Peyer's patch (tissue), 4 donors: Measurements from ENCODE around the gene TBRG4. TPM values are rescaled to one million over a fixed set of nuclear protein-coding genes. Genes with fewer than 3 reads are reported as not detected.

Experiments
- DNase-seq, 3 donors: peaks; one replicate each; pipeline ENCODE4 v3.0.0-alpha.2; 2017 to 2019
- H3K27ac ChIP-seq, 4 donors: fragments of 200-600 bp; sonication (generic); one replicate each; pipeline ENCODE4 v1.5.1; 2016 to 2019
- H3K27me3 ChIP-seq, 2 donors: fragments of 200-600 bp; sonication (generic); one replicate each; pipeline ENCODE4 v1.5.1; 2019
- H3K36me3 ChIP-seq, 3 donors: fragments of 200-600 bp; sonication (generic); one replicate each; pipeline ENCODE4 v1.5.1; 2016 to 2019
- H3K4me1 ChIP-seq, 4 donors: fragments of 200-600 bp; sonication (generic); one replicate each; pipeline ENCODE4 v1.5.1; 2016 to 2019
- H3K4me3 ChIP-seq, 4 donors: fragments of 200-600 bp; sonication (generic); 1 replicate in 3 of 4; 2 replicates in 1 of 4; pipeline ENCODE4 v1.5.1; 2016 to 2019; ENCODE audit warnings: mild to moderate bottlenecking in 1 of 4
- H3K9me3 ChIP-seq, 4 donors: fragments of 200-600 bp; sonication (generic); one replicate each; pipeline ENCODE4 v1.5.1; 2016 to 2019; ENCODE audit warnings: mild to moderate bottlenecking in 1 of 4
- POLR2A ChIP-seq, 2 donors: fragments of 450-650 bp; IDR thresholded peaks; one replicate each; pipeline ENCODE4 v1.5.1; 2017; ENCODE audit warnings: antibody characterized with exemption in 2 of 2, mild to moderate bottlenecking in 2 of 2, moderate library complexity in 2 of 2
- total RNA-seq, 4 donors: library from RNA; depleted of rRNA; stranded (reverse); fragments of >200 nt; gene quantifications; one replicate each; pipeline ENCODE4 v1.1.0, GENCODE V29; 2016
- TF ChIP-seq, protein P1 (sequence below), 6 experiments: fragments of 450-650 bp in 4 of 6; fragments of 200-600 bp in 2 of 6; sonication (generic) in 1 of 6; IDR thresholded peaks; one replicate each; pipeline ENCODE4 v1.5.1; 2017 to 2019; ENCODE audit warnings: antibody characterized with exemption in 6 of 6, mild to moderate bottlenecking in 3 of 6, moderate library complexity in 1 of 6

Gene TBRG4
- total RNA-seq, 4 donors from 2014 or later = 75.5 to 117 (median 108) TPM

DNA sequence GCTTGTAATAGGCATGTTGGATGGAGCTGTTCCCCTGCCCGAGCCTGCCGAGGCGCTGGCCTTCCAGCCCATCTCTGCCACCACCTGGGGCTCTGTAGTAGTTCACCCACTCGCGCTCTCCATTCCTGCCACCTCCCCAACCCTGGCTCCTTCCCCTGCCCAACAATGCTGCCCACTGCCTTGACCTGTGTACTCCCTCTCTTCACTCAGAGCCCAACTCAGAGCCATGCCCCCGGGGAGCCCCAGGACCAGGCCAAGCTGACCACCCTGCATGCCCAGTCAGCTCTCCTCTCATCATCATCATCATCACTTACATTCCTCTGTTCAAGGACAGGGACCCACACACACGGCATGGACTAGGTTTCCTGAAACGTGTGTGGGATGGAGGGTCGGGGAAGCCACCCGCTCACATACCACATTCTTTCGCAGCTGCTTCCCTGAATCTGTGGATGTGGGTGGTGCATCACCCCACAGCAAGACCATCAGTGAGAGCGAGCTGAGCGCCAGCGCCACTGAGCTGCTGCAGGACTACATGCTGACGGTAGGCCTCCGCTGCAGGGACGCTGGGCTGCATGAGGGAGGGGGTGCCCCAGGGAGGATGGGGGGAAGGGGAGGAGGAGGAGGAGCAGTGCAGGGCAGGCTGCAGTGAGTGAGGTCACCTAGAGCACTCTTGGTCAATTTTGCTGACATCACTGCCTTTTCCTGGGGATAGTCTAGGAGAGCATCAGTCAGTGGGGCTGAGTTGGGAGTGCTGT is 38.3 kb downstream of the TBRG4 start:
- TF ChIP-seq, protein P1, sequence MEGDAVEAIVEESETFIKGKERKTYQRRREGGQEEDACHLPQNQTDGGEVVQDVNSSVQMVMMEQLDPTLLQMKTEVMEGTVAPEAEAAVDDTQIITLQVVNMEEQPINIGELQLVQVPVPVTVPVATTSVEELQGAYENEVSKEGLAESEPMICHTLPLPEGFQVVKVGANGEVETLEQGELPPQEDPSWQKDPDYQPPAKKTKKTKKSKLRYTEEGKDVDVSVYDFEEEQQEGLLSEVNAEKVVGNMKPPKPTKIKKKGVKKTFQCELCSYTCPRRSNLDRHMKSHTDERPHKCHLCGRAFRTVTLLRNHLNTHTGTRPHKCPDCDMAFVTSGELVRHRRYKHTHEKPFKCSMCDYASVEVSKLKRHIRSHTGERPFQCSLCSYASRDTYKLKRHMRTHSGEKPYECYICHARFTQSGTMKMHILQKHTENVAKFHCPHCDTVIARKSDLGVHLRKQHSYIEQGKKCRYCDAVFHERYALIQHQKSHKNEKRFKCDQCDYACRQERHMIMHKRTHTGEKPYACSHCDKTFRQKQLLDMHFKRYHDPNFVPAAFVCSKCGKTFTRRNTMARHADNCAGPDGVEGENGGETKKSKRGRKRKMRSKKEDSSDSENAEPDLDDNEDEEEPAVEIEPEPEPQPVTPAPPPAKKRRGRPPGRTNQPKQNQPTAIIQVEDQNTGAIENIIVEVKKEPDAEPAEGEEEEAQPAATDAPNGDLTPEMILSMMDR (IDR thresholded peaks at IDR 0.05) = no peak
- no peak for TF ChIP-seq POLR2A (IDR thresholded peaks at IDR 0.05)
- H3K27ac ChIP-seq = no peak overlapping the region
- peaks cover 0 to 90% (median 0%) of the 10 kb centered on the region in 3 donors for H3K36me3 ChIP-seq
- H3K9me3 ChIP-seq = no peaks in the 10 kb centered on the region
- H3K4me3 ChIP-seq = no peak overlapping the region
- no peaks in the 10 kb centered on the region for H3K4me1 ChIP-seq
- H3K27me3 ChIP-seq = no peaks in the 10 kb centered on the region
- peak in 1 of 3 donors; percentile 30 for DNase-seq

DNA sequence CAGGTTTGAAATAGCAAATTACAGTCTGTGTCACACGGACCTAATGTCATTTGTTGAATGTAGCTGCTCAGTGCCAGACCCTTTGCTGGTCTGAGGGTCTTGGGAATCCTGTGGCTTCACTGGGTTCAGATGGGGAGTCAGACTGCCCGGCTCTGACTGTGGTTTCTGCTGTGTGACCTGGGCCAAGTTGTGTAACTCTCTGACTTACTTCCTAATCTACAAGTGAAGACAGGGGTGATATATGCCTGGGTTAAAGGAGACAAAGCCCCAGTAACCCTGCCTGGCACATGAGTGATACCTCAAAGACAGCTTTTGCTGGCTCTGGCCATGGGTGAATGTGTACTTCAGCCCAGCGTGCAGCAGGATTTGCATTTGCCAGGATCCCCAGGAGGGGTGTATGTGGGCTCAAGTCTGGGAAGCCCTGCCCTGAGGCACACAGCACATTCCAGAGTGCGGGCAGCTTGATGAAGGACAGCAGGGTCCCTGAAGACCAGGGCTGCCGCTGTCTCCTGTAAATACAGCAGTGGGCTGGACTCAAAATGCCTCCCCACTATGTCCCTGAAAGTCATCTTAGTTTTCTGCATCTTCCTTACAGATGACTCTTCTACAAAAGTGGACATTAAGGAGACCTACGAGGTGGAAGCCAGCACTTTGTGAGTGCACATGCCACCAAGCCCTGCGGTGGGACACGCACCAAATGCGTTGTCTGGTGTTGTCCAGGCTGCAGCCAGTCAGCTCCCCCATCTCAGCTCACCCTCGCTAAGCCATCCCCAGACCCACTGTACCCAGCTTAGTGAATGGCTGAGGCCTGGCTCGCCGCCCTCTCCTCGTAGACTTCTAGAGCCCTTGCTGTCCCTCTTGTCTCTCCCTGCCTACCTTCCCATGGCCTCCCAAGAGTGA is 39.1 kb downstream of the TBRG4 start:
- TF ChIP-seq POLR2A (IDR thresholded peaks at IDR 0.05) = no peak
- TF ChIP-seq, protein P1 (IDR thresholded peaks at IDR 0.05) = no peak
- Histone ChIP-seq H3K27me3 (no peaks in the 10 kb centered on the region), H3K4me1 (no peaks in the 10 kb centered on the region), H3K4me3 (no peak overlapping the region), H3K36me3 (peaks cover 0 to 98% (median 0%) of the 10 kb centered on the region in 3 donors), H3K9me3 (no peaks in the 10 kb centered on the region), H3K27ac (no peak overlapping the region)
- peak in 1 of 3 donors; percentile 39 for DNase-seq

DNA sequence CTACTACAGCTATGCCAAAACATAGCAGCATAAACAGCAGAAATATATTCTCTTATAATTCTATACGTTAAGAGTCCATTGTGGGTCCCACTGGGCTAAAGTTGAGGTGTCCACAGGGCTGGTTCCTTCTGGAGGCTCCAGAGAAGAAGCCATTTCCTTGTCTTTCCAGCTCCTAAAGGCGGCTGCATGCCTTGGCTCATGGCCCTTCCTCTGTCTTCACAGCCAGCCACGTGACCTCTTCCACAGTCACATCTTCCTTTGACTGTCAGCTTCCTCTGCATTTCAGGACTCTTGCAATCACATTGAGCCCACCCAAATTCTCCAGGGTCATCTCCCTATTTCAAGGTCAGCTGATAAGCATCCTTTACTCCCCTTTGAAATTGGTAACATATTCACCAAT is 40.0 kb downstream of the TBRG4 start:
- Histone ChIP-seq H3K27ac (no peak overlapping the region), H3K9me3 (no peaks in the 10 kb centered on the region), H3K36me3 (peaks cover 0 to 99% (median 0%) of the 10 kb centered on the region in 3 donors), H3K4me1 (no peaks in the 10 kb centered on the region), H3K27me3 (no peaks in the 10 kb centered on the region), H3K4me3 (no peak overlapping the region)
- peak in 1 of 3 donors; percentile 31 for DNase-seq
- TF ChIP-seq, protein P1 (IDR thresholded peaks at IDR 0.05) = no peak
- TF ChIP-seq POLR2A (IDR thresholded peaks at IDR 0.05) = no peak

DNA sequence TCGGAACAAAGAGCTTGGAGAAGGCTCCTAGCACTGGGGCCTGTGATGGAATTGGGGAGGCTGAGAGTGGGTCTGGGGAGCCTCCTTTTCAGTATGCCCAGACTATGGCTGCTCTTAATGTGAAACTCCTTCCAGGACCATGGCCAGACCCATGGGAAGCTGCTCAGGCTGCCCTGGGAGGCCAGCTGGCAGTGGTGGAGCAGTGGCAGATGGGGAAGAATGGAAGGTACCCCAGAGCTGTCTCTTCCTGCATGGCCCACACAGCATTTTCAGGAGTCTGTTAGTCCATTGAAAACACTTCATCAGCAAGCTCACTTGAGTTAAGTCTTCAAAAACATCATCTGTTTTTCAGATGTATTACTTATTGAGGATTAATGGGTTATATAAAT is 41.2 kb downstream of the TBRG4 start:
- H3K9me3 ChIP-seq = no peaks in the 10 kb centered on the region
- no peaks in the 10 kb centered on the region for H3K4me1 ChIP-seq
- H3K36me3 ChIP-seq = peaks cover 0 to 99% (median 0%) of the 10 kb centered on the region in 3 donors
- no peak overlapping the region for H3K27ac ChIP-seq
- TF ChIP-seq, protein P1 (IDR thresholded peaks at IDR 0.05) = no peak
- TF ChIP-seq POLR2A (IDR thresholded peaks at IDR 0.05) = no peak
- DNase-seq = no peak
- H3K27me3 ChIP-seq = no peaks in the 10 kb centered on the region
- H3K4me3 ChIP-seq = no peak overlapping the region

DNA sequence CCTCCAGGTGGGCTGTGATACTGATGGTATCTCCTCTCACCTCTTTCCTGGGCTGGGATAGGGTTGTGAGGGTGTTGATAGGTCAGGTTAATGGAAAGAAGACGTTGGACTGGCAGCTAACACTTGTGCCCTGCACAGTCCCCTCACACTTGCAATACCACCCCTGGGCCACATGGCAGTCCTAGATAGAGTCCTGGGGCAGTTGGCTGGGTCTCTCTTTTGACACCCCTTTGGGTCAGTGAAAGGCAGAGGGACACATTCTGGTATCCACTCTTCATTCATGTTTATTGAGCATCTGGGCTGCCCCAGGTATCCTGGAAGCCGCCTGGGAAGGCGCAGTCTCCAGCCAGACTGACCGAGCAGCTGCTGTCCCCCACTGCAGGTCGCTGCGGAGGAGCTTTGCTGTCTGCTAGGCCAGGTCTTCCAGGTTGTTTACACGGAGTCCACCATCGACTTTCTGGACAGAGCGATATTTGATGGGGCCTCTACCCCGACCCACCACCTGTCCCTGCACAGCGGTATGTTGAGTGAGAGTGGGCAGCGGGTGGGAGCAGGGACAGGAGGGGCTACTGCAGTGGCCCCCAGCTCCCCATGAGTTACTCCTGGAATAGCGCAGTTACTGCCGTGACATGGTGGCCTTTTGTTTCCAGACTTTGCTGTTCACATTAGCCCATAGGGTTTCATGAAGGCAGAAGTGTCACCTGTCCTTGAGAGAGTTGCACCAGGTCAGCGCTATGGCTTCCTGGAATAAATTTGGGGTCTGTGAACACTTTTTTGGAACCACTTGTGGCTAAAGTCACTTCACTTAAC is 41.8 kb downstream of the TBRG4 start:
- no peak for TF ChIP-seq POLR2A (IDR thresholded peaks at IDR 0.05)
- TF ChIP-seq, protein P1 (IDR thresholded peaks at IDR 0.05) = no peak
- H3K27me3 ChIP-seq = no peaks in the 10 kb centered on the region
- peak in 1 of 3 donors; percentile 32 for DNase-seq
- no peaks in the 10 kb centered on the region for H3K4me1 ChIP-seq
- H3K27ac ChIP-seq = no peak overlapping the region
- H3K4me3 ChIP-seq = no peak overlapping the region
- no peaks in the 10 kb centered on the region for H3K9me3 ChIP-seq
- peaks cover 0 to 99% (median 0%) of the 10 kb centered on the region in 3 donors for H3K36me3 ChIP-seq
